NCI-H748 (cell line): ENCODE data around the gene QDPR.

Experiments used
- DNase-seq: peaks from one replicate; lab custom pipeline; 2025; ENCODE audit not compliant: unreplicated experiment; lab: John Stamatoyannopoulos, UW

The QDPR gene

GRCh38 chr4:17436750-17437090, 75.2 kb downstream of the QDPR start:
- no peak for DNase-seq
